ENCODE data around the gene SLC35A5. TPM values are rescaled to one million over a fixed set of nuclear protein-coding genes. Genes with fewer than 3 reads are reported as not detected.

SLC35A5 gene
- total RNA-seq, 1 donor from 2014 or later: 35.7 TPM

- DNase-seq (ENCODE audit: low read depth in 2 of 2): peak; percentile 49 to 55
Observed at GRCh38 chr3:112569265-112569664, 7.4 kb downstream of the SLC35A5 start.

- DNase-seq (ENCODE audit: low read depth in 2 of 2): no peak
Observed at GRCh38 chr3:112572701-112573100, 10.9 kb downstream of the SLC35A5 start.

GRCh38 chr3:112579232-112579631 lies 17.4 kb downstream of the SLC35A5 start:
- DNase-seq (ENCODE audit: low read depth in 2 of 2): no peak

- DNase-seq (ENCODE audit: low read depth in 2 of 2): peak; percentile 45 to 57
Observed at GRCh38 chr3:112579697-112580096, 17.9 kb downstream of the SLC35A5 start.

GRCh38 chr3:112582244-112582874 lies 20.5 kb downstream of the SLC35A5 start:
- peak; percentile 85 to 91 for DNase-seq (ENCODE audit: low read depth in 2 of 2)

- DNase-seq (ENCODE audit: low read depth in 2 of 2): no peak
Observed at GRCh38 chr3:112583105-112583504, 21.3 kb downstream of the SLC35A5 start.

GRCh38 chr3:112585782-112586181 lies 23.9 kb downstream of the SLC35A5 start:
- no peak for DNase-seq (ENCODE audit: low read depth in 2 of 2)

GRCh38 chr3:112587336-112587735 lies 25.5 kb downstream of the SLC35A5 start:
- no peak for DNase-seq (ENCODE audit: low read depth in 2 of 2)

GRCh38 chr3:112593258-112593657 lies 31.4 kb downstream of the SLC35A5 start:
- no peak for DNase-seq (ENCODE audit: low read depth in 2 of 2)

- no peak for DNase-seq (ENCODE audit: low read depth in 2 of 2)
Observed at GRCh38 chr3:112594856-112595255, 33.0 kb downstream of the SLC35A5 start.

GRCh38 chr3:112597945-112598344 lies 36.1 kb downstream of the SLC35A5 start:
- no peak for DNase-seq (ENCODE audit: low read depth in 2 of 2)

GRCh38 chr3:112598731-112599130 lies 36.9 kb downstream of the SLC35A5 start:
- no peak for DNase-seq (ENCODE audit: low read depth in 2 of 2)

- DNase-seq (ENCODE audit: low read depth in 2 of 2): no peak
Observed at GRCh38 chr3:112602217-112602838, 40.5 kb downstream of the SLC35A5 start.

- peak; percentile 90 to 97 for DNase-seq (ENCODE audit: low read depth in 2 of 2)
Observed at GRCh38 chr3:112604536-112604935, 42.7 kb downstream of the SLC35A5 start.

- peak; percentile 99 to 100 for DNase-seq (ENCODE audit: low read depth in 2 of 2)
Observed at GRCh38 chr3:112605285-112605684, 43.4 kb downstream of the SLC35A5 start.

GRCh38 chr3:112606098-112606497 lies 44.3 kb downstream of the SLC35A5 start:
- DNase-seq (ENCODE audit: low read depth in 2 of 2): no peak

GRCh38 chr3:112607863-112608262 lies 46.0 kb downstream of the SLC35A5 start:
- DNase-seq (ENCODE audit: low read depth in 2 of 2): no peak

- no peak for DNase-seq (ENCODE audit: low read depth in 2 of 2)
Observed at GRCh38 chr3:112610121-112610520, 48.3 kb downstream of the SLC35A5 start.

GRCh38 chr3:112611752-112612515 lies 50.1 kb downstream of the SLC35A5 start:
- peak; percentile 31 to 38 for DNase-seq (ENCODE audit: low read depth in 2 of 2)

GRCh38 chr3:112615989-112616731 lies 54.3 kb downstream of the SLC35A5 start:
- no peak for DNase-seq (ENCODE audit: low read depth in 2 of 2)

- DNase-seq (ENCODE audit: low read depth in 2 of 2): no peak
Observed at GRCh38 chr3:112617285-112617684, 55.4 kb downstream of the SLC35A5 start.

GRCh38 chr3:112619295-112619694 lies 57.5 kb downstream of the SLC35A5 start:
- peak in 1 of 2 donors; percentile 60 for DNase-seq (ENCODE audit: low read depth in 2 of 2)

Data from lung microvascular endothelial cell (primary cell).